CD4-positive, alpha-beta T cell treated with Interleukin-15 for 4 hours (primary cell): ENCODE measurements around the gene FUT2.

Experiments used
- DNase-seq: peaks from one replicate; pipeline ENCODE4 v3.0.0-alpha.2; 2020; ENCODE audit warnings: low spot score

Gene FUT2

GRCh38 chr19:48726556-48726955 lies 30.8 kb downstream of the FUT2 start:
- DNase-seq = peak; percentile 31

GRCh38 chr19:48728911-48729664 lies 33.3 kb downstream of the FUT2 start:
- no peak for DNase-seq

- DNase-seq = no peak
Observed at GRCh38 chr19:48731452-48731851, 35.7 kb downstream of the FUT2 start.

GRCh38 chr19:48734625-48735024 lies 38.9 kb downstream of the FUT2 start:
- no peak for DNase-seq

- DNase-seq = no peak
Observed at GRCh38 chr19:48735031-48735615, 39.4 kb downstream of the FUT2 start.

GRCh38 chr19:48737360-48737998 lies 41.7 kb downstream of the FUT2 start:
- DNase-seq = no peak

GRCh38 chr19:48738557-48739403 lies 43.0 kb downstream of the FUT2 start:
- peak; percentile 91 for DNase-seq

- DNase-seq = no peak
Observed at GRCh38 chr19:48739404-48740163, 43.8 kb downstream of the FUT2 start.

- no peak for DNase-seq
Observed at GRCh38 chr19:48740164-48740972, 44.6 kb downstream of the FUT2 start, which contains the start of gene RASIP1. TSS of gene RASIP1 (minus strand) at chr19:48740610. CDS start at chr19:48740282, 328 bp downstream.

GRCh38 chr19:48741129-48741999 lies 45.6 kb downstream of the FUT2 start:
- no peak for DNase-seq

GRCh38 chr19:48742096-48742495 lies 46.3 kb downstream of the FUT2 start:
- DNase-seq = no peak

- peak; percentile 56 for DNase-seq
Observed at GRCh38 chr19:48745208-48745995, 49.6 kb downstream of the FUT2 start.

GRCh38 chr19:48746110-48746509 lies 50.3 kb downstream of the FUT2 start:
- no peak for DNase-seq

- DNase-seq = peak; percentile 56
Observed at GRCh38 chr19:48746738-48747575, 51.2 kb downstream of the FUT2 start, which contains the start of gene IZUMO1. TSS of gene IZUMO1 (minus strand) at chr19:48746909. CDS start at chr19:48745859, 1,050 bp downstream.

- DNase-seq = no peak
Observed at GRCh38 chr19:48749571-48750198, 53.9 kb downstream of the FUT2 start.

GRCh38 chr19:48750351-48750750 lies 54.6 kb downstream of the FUT2 start:
- DNase-seq = no peak
